Activated CD8-positive, alpha-beta memory T cell treated with anti-CD3 and anti-CD28 coated beads for 24 hours (primary cell): ENCODE results near the gene FDXR.

ENCODE experiments used
- DNase-seq: peaks from one replicate; pipeline ENCODE4 v3.0.0-alpha.2; 2020

FDXR gene

GRCh38 chr17:74831444-74832146 lies 41.2 kb downstream of the FDXR start:
- DNase-seq: no peak

DNA sequence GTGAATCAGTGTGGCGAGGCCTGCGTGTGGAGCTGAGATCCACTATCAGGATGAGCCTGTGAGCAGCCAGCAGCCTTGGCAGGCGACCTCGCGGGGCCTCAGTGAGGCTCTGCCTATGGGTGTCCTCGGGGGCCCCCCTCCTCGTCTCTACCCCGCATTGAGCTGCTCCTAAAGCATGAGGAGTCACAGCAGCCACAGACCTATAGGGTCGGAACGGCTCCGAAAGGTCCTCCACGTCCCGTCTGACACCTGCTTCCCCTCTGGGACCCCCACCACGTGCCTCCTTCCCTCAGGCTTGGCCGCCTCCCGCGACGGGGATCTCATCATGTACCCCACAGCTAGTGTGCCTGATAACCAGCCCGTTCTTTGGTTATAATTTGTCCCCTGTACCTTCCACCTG lies 41.9 kb downstream of the FDXR start:
- no peak for DNase-seq

DNA sequence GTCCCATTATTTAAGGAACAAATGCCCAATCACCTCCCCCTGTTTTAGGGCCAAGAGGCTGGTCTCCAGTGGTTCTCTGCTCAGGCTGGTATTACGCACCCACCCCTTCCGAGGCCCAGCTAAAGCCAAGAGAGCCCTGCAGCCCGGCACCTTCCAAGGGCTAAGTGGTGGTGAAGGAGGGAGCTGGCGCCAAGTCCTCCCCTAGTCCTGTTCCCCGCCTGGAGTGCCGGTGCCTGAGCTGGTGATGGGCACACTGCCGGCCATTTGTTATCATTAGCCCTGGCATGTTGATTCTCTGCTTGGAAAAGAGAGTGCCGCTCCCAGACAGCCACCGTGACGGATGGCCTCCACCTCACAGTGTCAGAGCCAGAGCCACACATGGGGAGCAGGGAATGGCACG lies 45.0 kb downstream of the FDXR start:
- no peak for DNase-seq

DNA sequence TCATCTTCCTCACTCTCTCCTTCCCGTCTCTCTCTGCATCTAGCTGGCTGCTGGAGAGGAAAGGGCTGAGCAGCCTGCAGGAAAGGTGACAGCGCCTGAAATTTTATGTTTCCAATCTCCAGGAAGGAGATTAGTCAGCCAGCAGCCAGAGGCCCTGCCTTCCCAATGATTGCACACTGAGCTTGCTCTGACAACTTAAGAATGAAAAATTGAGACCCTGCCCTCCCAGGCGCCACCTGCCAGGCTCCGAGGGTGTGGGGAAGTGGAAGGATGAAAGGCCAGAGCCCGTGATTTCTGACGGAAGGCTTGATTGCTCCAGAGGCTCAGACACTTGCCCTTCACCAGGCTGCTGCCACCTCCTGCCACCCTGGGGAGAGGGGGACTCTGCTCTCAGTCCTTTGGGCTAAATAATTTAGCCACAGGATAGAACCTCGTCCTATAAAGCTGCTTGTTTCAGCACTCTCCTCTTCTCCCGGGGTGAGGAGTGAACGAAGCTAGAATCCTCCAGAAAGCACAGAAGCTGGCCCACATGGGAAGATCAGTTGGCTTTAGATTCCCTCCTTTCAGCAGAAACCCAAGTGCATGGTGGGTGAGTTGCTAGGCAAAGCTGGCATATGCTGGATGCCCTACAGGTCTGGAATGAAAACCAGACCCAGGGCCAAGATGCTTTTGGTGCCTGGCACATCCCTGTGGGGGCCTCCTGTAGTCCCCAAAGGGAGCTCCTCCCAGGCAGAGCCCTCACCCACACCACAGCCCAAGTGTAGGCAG lies 46.7 kb downstream of the FDXR start:
- no peak for DNase-seq

- DNase-seq: no peak
Observed at GRCh38 chr17:74824961-74825627, 47.7 kb downstream of the FDXR start.

DNA sequence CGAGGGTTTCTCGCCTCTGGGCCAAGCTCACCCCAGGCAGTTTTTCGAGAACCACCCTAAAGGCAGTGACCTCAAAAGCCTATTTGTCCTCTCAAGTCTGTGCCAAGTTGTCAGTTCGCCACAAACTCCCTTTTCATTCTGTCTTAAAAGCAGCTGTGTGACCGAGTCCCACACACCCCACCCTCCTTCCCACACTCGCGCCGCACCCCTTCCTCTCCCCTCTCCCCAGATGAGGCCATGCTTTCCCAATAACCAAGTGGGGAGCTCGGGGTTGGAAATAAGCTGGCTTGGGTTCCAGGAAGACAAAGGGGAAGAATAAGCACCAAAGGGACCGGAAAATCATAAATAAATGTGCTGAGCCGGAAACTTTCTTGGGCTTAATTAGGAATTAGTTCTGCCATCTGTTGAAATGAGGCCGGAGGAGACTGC lies 49.8 kb downstream of the FDXR start:
- DNase-seq: no peak

- no peak for DNase-seq
Observed at GRCh38 chr17:74822335-74822938, 50.4 kb downstream of the FDXR start.

- DNase-seq: no peak
Observed at GRCh38 chr17:74821655-74822334, 51.0 kb downstream of the FDXR start.

DNA sequence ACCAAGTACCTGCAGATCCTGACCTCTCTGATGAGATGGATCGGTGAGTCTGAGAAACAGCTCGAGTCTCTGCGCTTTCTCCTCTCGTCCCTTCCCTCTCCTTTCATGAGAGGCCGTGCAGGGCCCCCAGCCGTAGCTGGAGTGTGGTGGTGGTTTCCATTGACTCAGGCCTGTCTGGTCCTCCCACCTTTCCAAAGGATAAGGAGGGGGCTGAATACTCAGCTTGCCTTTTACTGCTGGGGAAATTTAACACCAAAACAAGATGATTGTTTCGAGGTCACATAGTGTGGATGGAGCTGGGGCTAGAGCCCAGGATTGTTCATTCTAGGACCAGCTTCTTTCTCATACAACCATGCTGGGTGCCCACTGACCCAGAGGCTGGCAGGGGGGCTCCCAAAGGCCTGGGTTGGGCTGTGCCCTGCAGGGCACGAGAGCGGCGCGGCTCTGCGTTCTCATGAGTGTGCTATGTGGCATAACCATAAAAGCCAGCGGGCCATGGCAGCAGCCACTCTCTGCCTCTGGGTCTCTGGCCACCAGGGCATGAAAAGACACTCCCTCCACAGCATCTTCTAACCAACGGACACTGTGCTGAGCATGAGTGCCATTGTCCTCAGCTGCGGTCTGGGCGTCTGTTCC lies 52.9 kb downstream of the FDXR start:
- DNase-seq: no peak

- no peak for DNase-seq
Observed at GRCh38 chr17:74818291-74818938, 54.4 kb downstream of the FDXR start.

DNA sequence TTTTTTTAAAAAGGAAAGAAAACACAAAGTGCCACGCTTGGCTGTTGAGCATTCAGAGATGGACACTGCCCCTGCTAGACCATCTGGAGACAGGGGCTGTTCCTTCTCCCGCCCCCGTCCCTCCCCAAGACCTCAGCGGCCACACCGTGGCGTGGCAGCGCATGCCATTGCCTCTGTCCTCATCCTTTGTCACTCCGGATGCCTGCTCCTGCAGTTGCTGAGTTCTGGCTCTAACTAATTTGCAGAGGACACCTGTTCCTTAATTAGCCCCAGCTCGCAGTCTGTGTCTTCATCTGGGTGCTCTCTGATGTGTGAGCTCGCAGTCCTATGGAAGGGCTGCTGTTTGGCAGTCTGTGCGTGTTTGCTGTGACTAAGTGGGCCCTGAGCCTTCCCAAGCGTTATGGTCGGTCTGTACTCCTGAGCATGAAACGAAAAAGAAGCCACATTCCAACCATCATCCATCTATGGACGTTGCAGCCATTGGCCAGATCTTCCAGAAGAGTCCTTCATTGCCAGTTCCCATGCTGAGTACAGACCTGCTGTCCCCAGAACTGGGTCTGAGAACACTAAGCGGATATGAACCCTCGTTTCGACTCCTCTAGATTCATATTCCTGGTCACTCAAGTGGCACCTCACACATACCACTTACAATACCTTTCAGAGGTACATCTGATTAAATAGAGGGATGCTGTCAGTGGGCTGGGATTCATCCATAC lies 55.7 kb downstream of the FDXR start:
- no peak for DNase-seq

DNA sequence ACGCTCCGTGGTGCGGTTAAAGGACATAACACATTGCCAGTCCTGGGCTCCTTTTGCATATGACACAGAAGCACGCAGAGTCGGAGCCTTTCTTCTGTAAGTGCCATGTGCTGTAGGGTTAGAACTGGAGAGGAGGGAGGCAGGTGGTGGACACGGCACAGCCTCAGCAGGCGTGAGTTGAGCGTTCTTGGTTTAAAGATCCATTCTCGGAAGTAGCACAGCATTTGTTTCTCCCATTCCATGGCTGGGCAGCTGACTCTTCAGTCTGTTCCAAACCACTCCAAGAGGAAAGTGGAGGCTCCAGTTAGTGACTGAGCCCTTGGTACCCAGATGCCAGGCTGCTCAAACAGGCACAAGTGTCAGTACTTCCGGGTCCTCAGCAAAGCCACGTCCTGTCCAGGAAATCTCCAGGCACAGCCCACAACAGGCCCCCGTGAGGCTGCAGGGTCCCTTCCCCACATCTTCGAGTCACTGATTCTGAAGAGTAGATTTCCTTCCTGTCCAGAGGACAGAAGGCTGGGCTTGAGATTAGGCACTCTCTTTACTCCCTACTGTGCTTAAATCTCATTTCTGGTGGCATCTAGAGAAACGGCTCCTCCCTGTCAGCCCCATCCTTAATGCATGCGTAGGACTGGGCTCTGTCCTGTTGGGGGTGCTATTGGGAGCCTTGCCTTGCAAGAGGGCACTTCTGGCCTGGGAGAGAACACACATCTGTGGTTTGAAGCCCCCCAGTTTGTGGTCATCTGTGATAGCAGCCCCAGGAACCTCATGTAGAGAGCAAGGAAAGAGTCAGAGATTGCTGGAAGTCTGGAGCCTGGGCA lies 57.0 kb downstream of the FDXR start:
- DNase-seq: no peak

DNA sequence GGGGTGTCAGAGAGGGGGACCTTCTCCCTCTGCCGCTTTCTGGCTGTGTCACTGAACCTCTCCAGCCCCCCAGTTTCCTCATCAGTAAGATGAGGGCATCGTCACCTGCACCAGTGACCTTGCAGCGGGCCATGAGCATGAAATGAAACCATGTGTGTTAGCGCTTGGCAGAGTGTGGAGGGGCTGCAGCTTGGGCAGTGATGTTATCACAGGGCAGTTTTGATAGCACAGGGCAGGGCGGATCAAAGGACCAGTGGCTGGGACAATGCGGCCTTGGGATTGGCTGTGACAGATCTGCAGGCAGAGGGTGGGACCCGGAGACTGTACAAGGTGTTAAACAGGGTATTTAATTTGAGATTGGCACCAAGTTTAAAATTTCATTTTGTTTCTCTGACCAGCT lies 57.7 kb downstream of the FDXR start:
- DNase-seq: no peak

GRCh38 chr17:74814453-74814852 lies 58.3 kb downstream of the FDXR start:
- no peak for DNase-seq
